Measurements from ENCODE around the gene TSPEAR.

Gene TSPEAR

GRCh38 chr21:44502171-44502958 is 209.0 kb downstream of the TSPEAR start:
- DNase-seq: no peak

DNA sequence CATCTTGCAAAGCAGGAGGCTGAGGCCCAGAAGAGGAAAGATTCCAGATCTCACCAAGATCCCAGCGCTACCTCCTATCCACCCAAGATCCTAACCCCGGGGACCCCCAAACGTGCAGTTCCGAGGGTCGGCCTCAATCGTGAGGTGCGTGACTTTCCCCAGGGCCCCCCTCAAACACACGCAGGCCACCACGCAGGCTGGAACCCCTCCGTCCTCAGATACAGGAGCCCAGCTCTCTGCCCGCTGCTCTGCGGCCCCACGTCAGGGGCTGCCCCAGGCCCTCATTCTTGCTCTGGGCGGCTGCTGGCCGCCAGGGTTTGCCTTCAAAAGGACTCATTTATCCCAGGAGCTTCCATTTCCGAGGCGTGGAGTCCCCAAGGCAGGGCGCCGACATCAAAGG is 211.3 kb downstream of the TSPEAR start:
- DNase-seq: no peak

DNA sequence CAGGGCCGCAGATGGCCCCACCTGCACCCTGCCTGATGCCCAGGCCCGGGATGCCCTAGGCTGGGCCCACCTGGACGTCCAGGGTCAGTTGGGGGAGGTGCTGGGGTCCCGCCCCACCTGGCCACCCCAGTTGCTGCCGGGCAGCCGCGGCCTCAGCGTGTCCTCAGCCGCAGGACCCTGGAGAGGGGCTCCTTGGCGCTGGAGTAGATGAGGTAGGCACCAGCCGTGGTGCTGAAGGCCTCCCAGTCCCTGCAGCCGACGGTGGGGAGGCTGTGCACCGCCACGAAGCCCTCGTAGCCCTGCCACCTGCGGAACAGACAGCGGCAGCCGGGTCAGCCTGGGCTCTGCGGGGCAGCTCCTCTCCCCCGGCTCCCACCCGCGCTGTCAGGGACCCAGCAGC is 211.7 kb downstream of the TSPEAR start:
- no peak for DNase-seq

DNA sequence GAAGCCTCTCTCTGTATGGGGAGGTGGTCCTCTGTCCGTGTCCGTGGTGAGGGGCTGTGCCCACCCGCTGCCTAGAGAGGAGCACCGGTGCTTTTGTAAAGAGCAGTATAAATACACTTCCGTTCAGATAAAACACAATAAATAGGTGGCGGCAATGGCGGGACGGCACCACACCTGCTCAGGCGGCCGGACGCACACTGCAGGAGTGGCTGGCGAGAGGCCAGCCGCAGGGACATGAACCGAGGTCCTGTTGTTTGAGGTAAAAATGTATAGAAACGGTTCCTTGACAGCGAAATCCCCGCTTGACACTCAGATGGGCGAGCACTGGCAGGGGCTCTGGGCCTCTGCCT is 212.2 kb downstream of the TSPEAR start:
- no peak for DNase-seq

GRCh38 chr21:44498280-44499210 is 212.8 kb downstream of the TSPEAR start:
- DNase-seq: no peak

- no peak for DNase-seq
Observed at GRCh38 chr21:44497703-44498126, 213.7 kb downstream of the TSPEAR start.

DNA sequence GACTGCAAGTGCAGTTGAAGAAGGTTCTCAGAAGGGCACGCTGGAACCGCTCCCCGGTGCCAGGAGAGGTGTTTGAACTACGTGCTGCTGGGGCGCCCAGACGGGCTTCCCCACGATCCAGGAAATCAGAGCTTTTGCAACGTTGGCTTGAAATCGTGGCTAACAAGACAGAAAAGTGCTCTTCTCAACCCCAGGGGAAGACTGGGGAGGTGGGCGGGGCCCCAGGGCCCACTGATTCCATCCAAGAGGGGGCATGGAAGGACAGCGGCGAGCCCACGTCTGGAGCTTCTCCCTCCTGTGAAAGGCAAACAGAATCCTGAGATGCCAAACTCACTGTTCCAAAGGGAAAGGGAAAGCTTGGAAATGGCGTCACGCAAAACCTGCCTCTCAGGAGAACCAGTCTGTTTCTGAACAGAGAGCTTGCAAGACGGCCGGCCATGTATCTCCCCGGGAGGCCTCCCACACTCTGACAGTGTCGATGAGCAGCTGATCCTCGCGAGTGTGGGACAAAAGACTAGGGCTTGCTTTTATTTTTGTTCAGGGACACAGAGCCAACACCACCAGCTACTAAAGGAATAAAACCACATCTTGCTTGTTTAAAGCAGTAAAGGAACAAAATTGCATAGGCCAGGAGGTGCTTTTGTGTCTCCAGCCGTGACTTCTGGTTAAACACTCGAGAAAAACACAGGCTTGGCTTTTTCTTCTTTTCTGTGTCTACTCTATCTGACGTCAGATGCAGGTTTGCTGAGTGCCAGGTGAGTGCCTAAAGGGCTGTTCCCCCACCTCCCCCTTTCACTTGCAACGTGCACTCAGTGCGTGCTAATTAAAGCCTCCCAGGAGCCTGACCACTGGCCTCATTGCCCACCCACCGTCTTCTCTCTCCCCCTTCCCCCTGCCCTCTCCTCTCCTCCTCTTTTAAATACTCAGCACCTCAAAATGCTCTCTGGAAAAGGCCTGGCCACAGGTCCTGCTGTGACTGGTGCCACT is 214.5 kb downstream of the TSPEAR start:
- no peak for DNase-seq

GRCh38 chr21:44495611-44496563 is 215.5 kb downstream of the TSPEAR start:
- DNase-seq: no peak

GRCh38 chr21:44494956-44495355 is 216.4 kb downstream of the TSPEAR start:
- no peak for DNase-seq

GRCh38 chr21:44494418-44494817 is 217.0 kb downstream of the TSPEAR start:
- no peak for DNase-seq

DNA sequence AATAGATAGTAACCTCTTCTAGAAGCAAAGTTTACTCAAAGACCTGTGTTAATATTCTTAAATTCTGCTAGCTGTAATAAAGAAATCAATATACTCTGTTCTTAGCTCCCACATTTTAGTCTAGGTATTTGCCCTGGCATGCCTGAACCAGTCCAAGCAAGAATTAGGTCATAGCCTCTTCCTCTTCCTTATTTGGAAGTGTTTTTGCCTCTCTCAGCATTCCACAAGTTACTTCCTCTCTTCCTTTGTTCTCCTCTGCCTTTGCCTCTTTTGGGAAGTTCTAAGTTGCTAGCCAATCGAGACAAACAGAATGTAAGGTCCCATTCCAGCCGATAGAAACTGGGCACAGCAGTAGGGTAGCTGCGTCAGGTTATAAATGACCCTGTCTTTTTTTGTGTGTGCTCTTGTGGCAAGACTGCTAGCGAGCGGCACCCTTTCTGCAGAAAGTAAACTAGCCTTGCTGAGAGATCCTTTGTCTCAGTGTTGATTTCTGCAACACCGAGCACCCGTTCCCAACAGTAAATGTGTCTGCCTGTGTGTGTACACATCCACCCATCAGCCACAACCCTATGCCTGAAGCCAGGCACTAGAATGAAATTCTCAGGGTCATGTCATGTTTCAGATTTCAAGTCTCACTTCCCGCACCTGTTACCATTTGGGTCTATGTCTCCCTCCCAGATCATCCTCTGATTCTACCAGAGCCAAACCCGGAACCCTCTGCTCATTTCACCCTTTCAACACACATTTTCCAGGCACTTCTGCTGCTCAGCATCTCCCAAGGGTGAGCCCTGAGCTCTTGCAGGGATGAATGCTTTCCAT is 218.6 kb downstream of the TSPEAR start:
- no peak for DNase-seq

DNA sequence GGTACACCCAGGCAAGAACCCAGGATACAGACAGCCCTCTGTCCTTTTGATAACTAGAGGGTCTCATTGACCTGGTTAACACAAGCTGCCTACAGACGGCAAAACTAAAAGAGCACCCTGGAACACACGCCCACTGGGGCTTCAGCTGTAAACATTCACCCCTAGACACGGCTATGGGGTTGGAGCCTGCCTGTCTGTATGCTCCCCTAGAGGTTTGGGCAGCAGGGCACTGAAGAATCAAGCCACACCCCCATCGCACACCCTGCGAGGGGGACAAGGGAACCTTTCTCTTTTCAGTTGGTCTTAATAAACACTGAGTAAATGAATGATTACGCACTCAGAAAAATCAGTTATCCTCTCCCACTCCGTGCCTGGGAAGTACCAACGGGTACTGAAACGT is 220.6 kb downstream of the TSPEAR start:
- DNase-seq: no peak

- no peak for DNase-seq
Observed at GRCh38 chr21:44490405-44490804, 221.0 kb downstream of the TSPEAR start.

- DNase-seq: no peak
Observed at GRCh38 chr21:44489962-44490361, 221.4 kb downstream of the TSPEAR start.

- DNase-seq: no peak
Observed at GRCh38 chr21:44487831-44488230, 223.5 kb downstream of the TSPEAR start.

DNA sequence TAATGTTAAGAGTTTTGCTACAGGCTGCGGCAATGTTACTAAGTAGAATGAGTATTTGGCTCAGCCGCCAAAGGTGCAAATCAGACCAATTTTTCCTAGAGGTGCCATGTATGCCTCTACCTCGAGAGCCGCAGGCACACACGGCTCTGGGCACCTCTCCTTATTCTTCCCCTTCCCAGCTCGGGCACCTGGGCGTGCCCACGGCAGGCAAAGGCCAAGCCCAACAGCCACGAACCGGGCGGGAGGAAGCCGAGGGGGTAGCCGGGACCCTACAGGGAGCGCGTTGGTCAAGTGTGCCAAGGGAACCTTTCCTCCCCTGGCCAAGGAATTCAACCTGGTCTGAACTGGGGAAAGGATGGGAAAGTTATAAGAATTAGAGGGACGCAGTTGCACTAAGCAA is 225.1 kb downstream of the TSPEAR start:
- DNase-seq: no peak

GRCh38 chr21:44485796-44486195 is 225.6 kb downstream of the TSPEAR start:
- DNase-seq: no peak

- DNase-seq: no peak
Observed at GRCh38 chr21:44485254-44485793, 226.0 kb downstream of the TSPEAR start.

GRCh38 chr21:44484498-44485253 is 226.7 kb downstream of the TSPEAR start:
- DNase-seq: no peak

All from right kidney (tissue), 1 donor.